ENCODE data around the gene TGFBR3. TPM values are rescaled to one million over a fixed set of nuclear protein-coding genes. Genes with fewer than 3 reads are reported as not detected.

TGFBR3 gene
- total and polyA plus RNA-seq, 2 of the 8 experiments (the other 6 are each of a cell fraction or from before 2014, with no cell fraction given): 2.0 to 6.1 TPM

DNA sequence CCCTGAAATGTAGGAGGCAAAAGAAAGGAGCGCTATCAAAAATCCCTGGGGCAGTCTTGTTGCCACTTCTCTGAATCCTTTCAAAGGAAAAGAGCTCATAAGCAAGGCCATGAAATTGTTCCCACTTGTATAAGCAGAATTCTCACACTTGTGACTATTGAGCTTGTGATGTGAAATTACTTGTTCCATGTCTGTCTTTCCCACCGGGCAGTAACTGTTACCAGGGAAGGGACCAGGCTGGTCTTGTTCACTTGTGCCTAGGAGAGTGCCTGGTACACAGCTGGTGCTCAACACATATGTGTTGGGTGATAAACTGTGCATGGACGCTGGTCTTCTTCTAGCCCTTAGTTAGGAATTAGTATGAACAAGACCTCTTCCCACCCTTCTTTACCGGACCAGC, 234.7 kb downstream of the TGFBR3 start:
- POLR2A ChIA-PET (ENCODE audit: partially characterized antibody): interaction anchor here (0.7 kb wide), 1 partner anchor 18 kb away, joined by 3 read pairs; no protein-coding TSS in a partner anchor
- H3K9me3 ChIP-seq (ENCODE audit: insufficient read depth in 2 of 2, low read depth in 1 of 2, low read length in 1 of 2): no peaks in the 10 kb centered on the region
- no peak for TF ChIP-seq POLR2A (IDR thresholded peaks at IDR 0.05; ENCODE audit: control extremely low read depth in 1 of 2, low read depth in 2 of 2, low read length in 2 of 2)
- no peak for TF ChIP-seq EZH2 (IDR thresholded peaks at IDR 0.05; ENCODE audit: low read depth, low read length, severe bottlenecking)
- no peak for TF ChIP-seq NRF1 (IDR thresholded peaks at IDR 0.05; ENCODE audit: low read depth, low read length)
- no peak for TF ChIP-seq TAF1 (IDR thresholded peaks at IDR 0.05; ENCODE audit: low read depth, low read length)
- no peak for TF ChIP-seq SP4 (IDR thresholded peaks at IDR 0.05; ENCODE audit: low read length)
- no peak for TF ChIP-seq SUZ12 (IDR thresholded peaks at IDR 0.05; ENCODE audit: low read length)
- TF ChIP-seq HDAC2 (IDR thresholded peaks at IDR 0.05; ENCODE audit: borderline replicate concordance in 1 of 2, low read depth in 2 of 2, low read length in 2 of 2): no peak
- no peak for TF ChIP-seq E2F6 (IDR thresholded peaks at IDR 0.05)
- no peak for TF ChIP-seq FOSL1 (IDR thresholded peaks at IDR 0.05; ENCODE audit: insufficient read depth, low read depth, low read length)
- TF ChIP-seq ATF2 (IDR thresholded peaks at IDR 0.05; ENCODE audit: low read length): no peak
- TF ChIP-seq TBP (IDR thresholded peaks at IDR 0.05; ENCODE audit: low read depth, low read length): no peak

More for the DNA sequence above, 234.7 kb downstream of the TGFBR3 start:
- peaks cover 0 to 4% (median 2%) of the 10 kb centered on the region in 4 experiments; a peak in 3 of 7 replicates for H3K4me1 ChIP-seq (replicated peaks in 1 of 4; ENCODE audit: control insufficient read depth in 3 of 4, insufficient read depth in 4 of 4, low read length in 3 of 4)
- no peak overlapping the region for H2BK12ac ChIP-seq (ENCODE audit: low read depth, low read length)
- CTCF ChIA-PET (ENCODE audit: partially characterized antibody): interaction anchor here (0.7 to 1.6 kb wide), 5 partner anchors 14 to 148 kb away, joined by 3 to 4 read pairs (median 3); no protein-coding TSS in a partner anchor
- DNase-seq (ENCODE audit: low read depth in 1 of 2, low spot score in 2 of 2): no peak
- no peak overlapping the region for H3K23ac ChIP-seq (ENCODE audit: insufficient read length)
- H3K4ac ChIP-seq (replicated peaks; ENCODE audit: insufficient read length, low read depth, low read length): no peak overlapping the region
- peak overlapping the region; percentile 36 for H4K91ac ChIP-seq (replicated peaks; ENCODE audit: insufficient read length, low read length)
- H3K14ac ChIP-seq (ENCODE audit: insufficient read length): no peak overlapping the region
- no peak overlapping the region for H2BK15ac ChIP-seq (ENCODE audit: low read length)
- H3K79me1 ChIP-seq (ENCODE audit: low read depth, low read length): no peaks in the 10 kb centered on the region
- H2BK120ac ChIP-seq (replicated peaks; ENCODE audit: low read depth, low read length): no peak overlapping the region
- H4K20me1 ChIP-seq (replicated peaks in 1 of 2; ENCODE audit: control insufficient read depth in 1 of 2, insufficient read depth in 2 of 2, low read length in 2 of 2): no peaks in the 10 kb centered on the region
- no peaks in the 10 kb centered on the region for H3K27me3 ChIP-seq (replicated peaks in 1 of 4; ENCODE audit: control insufficient read depth in 3 of 4, extremely low read depth in 1 of 4, insufficient read depth in 3 of 4, low read length in 3 of 4)
- no peak overlapping the region for H2BK20ac ChIP-seq (ENCODE audit: low read length)
- H3K4me2 ChIP-seq (ENCODE audit: insufficient read depth in 1 of 2, low read depth in 2 of 2, low read length in 2 of 2): no peak overlapping the region
- H4K8ac ChIP-seq (ENCODE audit: extremely low read depth, insufficient read depth, low read length): no peak overlapping the region
- no peak overlapping the region for H3K9ac ChIP-seq (replicated peaks in 1 of 4; ENCODE audit: extremely low read depth in 1 of 4, low read depth in 3 of 4, low read length in 3 of 4)
- H2AFZ ChIP-seq (ENCODE audit: low read length): no peak overlapping the region; the same call in 1 of the 2 replicates
- no peak overlapping the region for H2AK5ac ChIP-seq (ENCODE audit: low read depth, low read length)
- H3K18ac ChIP-seq (ENCODE audit: extremely low read depth, low read length): no peak overlapping the region
- no peak overlapping the region for H3K27ac ChIP-seq (ENCODE audit: low read depth, low read length)
- H3K79me2 ChIP-seq (ENCODE audit: control insufficient read depth in 1 of 2, insufficient read depth in 2 of 2, low read length in 2 of 2): no peaks in the 10 kb centered on the region
- no peak overlapping the region for H3K56ac ChIP-seq (replicated peaks; ENCODE audit: insufficient read length, low read depth, low read length)
- H3K23me2 ChIP-seq (ENCODE audit: low read depth, low read length): no peaks in the 10 kb centered on the region
- no peak for FAIRE-seq
- H3K36me3 ChIP-seq (ENCODE audit: control insufficient read depth in 2 of 4, insufficient read depth in 4 of 4, low read length in 3 of 4): no peaks in the 10 kb centered on the region
- no peak overlapping the region for H4K5ac ChIP-seq (ENCODE audit: insufficient read length, low read depth, low read length)
- 93% methylated on average over 4 of the region's 4 CpGs; no CpG with 5 or more reads in 1 of the 2 experiments for WGBS, 2 experiments (ENCODE audit: extremely low coverage in 1 of 2, insufficient coverage in 1 of 2, insufficient read length in 1 of 2, insufficient replicate concordance in 2 of 2, low coverage in 1 of 2, low lambda C conversion rate in 2 of 2, missing lambda C conversion rate in 1 of 2)
- H2BK5ac ChIP-seq (ENCODE audit: low read depth, low read length): no peak overlapping the region
- H3K4me3 ChIP-seq (ENCODE audit: extremely low read depth in 1 of 4, insufficient read depth in 2 of 4, low read depth in 3 of 4, low read length in 4 of 4): no peak overlapping the region

Measured in H1 (cell line).